Erythroblast (primary cell): Measurements from ENCODE around the gene A3GALT2.

Experiments used
- DNase-seq, 2 experiments: peaks; one replicate each; lab custom pipeline; 2025; lab: John Stamatoyannopoulos, UW
- GATA1 ChIP-seq: IDR thresholded peaks from 2 replicates; pipeline ENCODE4 v1.6.1; 2011; ENCODE audit warnings: low read depth, mild to moderate bottlenecking, control low read depth, low read length, moderate library complexity
- POLR2A ChIP-seq: IDR thresholded peaks from 2 replicates; pipeline ENCODE4 v1.6.1; 2011; ENCODE audit warnings: mild to moderate bottlenecking, low read length

A3GALT2 gene

GRCh38 chr1:33359931-33360330 is 39.0 kb upstream of the A3GALT2 start:
- no peak for DNase-seq
- TF ChIP-seq POLR2A: no peak
- TF ChIP-seq GATA1: no peak

GRCh38 chr1:33358795-33359503 is 38.1 kb upstream of the A3GALT2 start:
- TF ChIP-seq POLR2A (no peak), GATA1 (no peak)
- DNase-seq: no peak

- TF ChIP-seq GATA1: no peak
- no peak for TF ChIP-seq POLR2A
- no peak for DNase-seq
Observed at GRCh38 chr1:33358114-33358794, 37.4 kb upstream of the A3GALT2 start.

GRCh38 chr1:33357099-33357498 is 36.2 kb upstream of the A3GALT2 start:
- no peak for TF ChIP-seq GATA1
- TF ChIP-seq POLR2A: no peak
- DNase-seq: no peak

GRCh38 chr1:33354707-33355316 is 33.9 kb upstream of the A3GALT2 start:
- no peak for TF ChIP-seq POLR2A
- no peak for TF ChIP-seq GATA1
- no peak for DNase-seq

- TF ChIP-seq GATA1 (no peak), POLR2A (no peak)
- DNase-seq: no peak
Observed at GRCh38 chr1:33353531-33353930, 32.6 kb upstream of the A3GALT2 start.

GRCh38 chr1:33351281-33351660 is 30.4 kb upstream of the A3GALT2 start:
- TF ChIP-seq GATA1 (no peak), POLR2A (no peak)
- no peak for DNase-seq

- DNase-seq: peak in 1 of 2 experiments; percentile 9
Observed at GRCh38 chr1:33350611-33351280, 29.8 kb upstream of the A3GALT2 start.

GRCh38 chr1:33349778-33350610 is 29.1 kb upstream of the A3GALT2 start:
- peak; percentile 88 to 91 for DNase-seq
- TF ChIP-seq POLR2A (peak; percentile 84), GATA1 (no peak)

More at GRCh38 chr1:33350611-33351280, 29.8 kb upstream of the A3GALT2 start:
- no peak for TF ChIP-seq POLR2A
- no peak for TF ChIP-seq GATA1

GRCh38 chr1:33349081-33349759 is 28.3 kb upstream of the A3GALT2 start:
- DNase-seq: peak; percentile 71 to 77
- TF ChIP-seq POLR2A (peak; percentile 31), GATA1 (no peak)

- peak; percentile 49 to 57 for DNase-seq
- no peak for TF ChIP-seq GATA1
- no peak for TF ChIP-seq POLR2A
Observed at GRCh38 chr1:33348676-33349080, 27.8 kb upstream of the A3GALT2 start.

GRCh38 chr1:33348194-33348593 is 27.3 kb upstream of the A3GALT2 start:
- no peak for DNase-seq
- TF ChIP-seq POLR2A (no peak), GATA1 (no peak)

GRCh38 chr1:33347650-33347992 is 26.7 kb upstream of the A3GALT2 start:
- DNase-seq: peak; percentile 50 to 57
- TF ChIP-seq GATA1: no peak
- TF ChIP-seq POLR2A: no peak
